Caco-2 (cell line): Measurements from ENCODE around the gene TLE1. TPM values are rescaled to one million over a fixed set of nuclear protein-coding genes. Genes with fewer than 3 reads are reported as not detected.

Experiments used
- BruUV-seq: library from RNA; stranded (reverse); fragments of 400-500 nt; replicated peaks from 2 replicates; lab custom pipeline; 2021; lab: Mats Ljungman, UMichigan
- CTCF ChIA-PET: fragments of 300-600 bp; sonication (Branson Sonifier 250); formaldehyde crosslinking; loops from one replicate; lab custom pipeline; 2022; ENCODE audit warnings: antibody characterized with exemption; lab: Charles Lee
- POLR2A ChIA-PET: fragments of 300-600 bp; sonication (Branson Sonifier 250); formaldehyde crosslinking; loops from one replicate; lab custom pipeline; 2022; ENCODE audit warnings: antibody characterized with exemption; lab: Charles Lee
- DNase-seq, 2 experiments: peaks; one replicate each; pipeline versions ENCODE4 v3.0.0 to v3.0.0-alpha.2; 2020 to 2022
- H3K27me3 ChIP-seq: replicated peaks from 2 replicates; pipeline ENCODE4 v1.6.0; 2011; ENCODE audit warnings: low read length; ENCODE audit not compliant: control insufficient read depth, insufficient read depth
- H3K36me3 ChIP-seq: 2 replicates; pipeline ENCODE4 v1.5.1; 2011; ENCODE audit warnings: low read length; ENCODE audit not compliant: control insufficient read depth, insufficient read depth
- H3K4me1 ChIP-seq: fragments of 250-450 bp; sonication (Bioruptor Pico); 2 replicates; pipeline ENCODE4 v1.5.1; 2020; ENCODE audit warnings: mild to moderate bottlenecking
- H3K4me3 ChIP-seq: 2 replicates; pipeline ENCODE4 v1.5.1; 2011; ENCODE audit warnings: low read depth, mild to moderate bottlenecking, control low read depth, low read length
- H3K9me3 ChIP-seq: fragments of 250-450 bp; sonication (Bioruptor Pico); 2 replicates; pipeline ENCODE4 v1.5.1; 2020; ENCODE audit warnings: mild to moderate bottlenecking, moderate library complexity
- H3K27ac Mint-ChIP-seq: one replicate; pipeline ENCODE4 v1.8.0; 2022; ENCODE audit warnings: mixed read lengths; ENCODE audit not compliant: unreplicated experiment
- H3K27me3 Mint-ChIP-seq: one replicate; pipeline ENCODE4 v1.8.0; 2022; ENCODE audit warnings: mixed read lengths; ENCODE audit not compliant: insufficient read depth, unreplicated experiment
- H3K36me3 Mint-ChIP-seq: one replicate; pipeline ENCODE4 v1.8.0; 2022; ENCODE audit warnings: mild to moderate bottlenecking, mixed read lengths; ENCODE audit not compliant: insufficient read depth, unreplicated experiment
- H3K4me1 Mint-ChIP-seq: one replicate; pipeline ENCODE4 v1.8.0; 2022; ENCODE audit warnings: low read depth, mixed read lengths; ENCODE audit not compliant: unreplicated experiment
- H3K4me3 Mint-ChIP-seq: one replicate; pipeline ENCODE4 v1.8.0; 2022; ENCODE audit warnings: mild to moderate bottlenecking, moderate library complexity, mixed read lengths; ENCODE audit not compliant: unreplicated experiment
- H3K9me3 Mint-ChIP-seq: one replicate; pipeline ENCODE4 v1.8.0; 2022; ENCODE audit warnings: mixed read lengths; ENCODE audit not compliant: unreplicated experiment
- intact Hi-C: fragments of 100-400 bp; cut with micrococcal nuclease; formaldehyde crosslinking; loops from one replicate; pipeline ENCODE4 v1.10.0; 2022; ENCODE audit not compliant: unreplicated experiment
- total RNA-seq: library from RNA; stranded (reverse); gene quantifications from 2 replicates; pipeline ENCODE4 v1.2.3, GENCODE V29; 2022
- TF ChIP-seq, protein P1 (sequence below), 2 experiments: fragments of 200-600 bp in 1 of 2; IDR thresholded peaks; 1 replicate in 1 of 2; 2 replicates in 1 of 2; pipeline versions ENCODE4 v1.5.1 to v1.8.0; 2011 to 2022; ENCODE audit warnings: antibody characterized with exemption in 1 of 2, control low read depth in 1 of 2, inconsistent platforms in 1 of 2, low read depth in 1 of 2, low read length in 1 of 2, mild to moderate bottlenecking in 1 of 2, moderate library complexity in 1 of 2; ENCODE audit not compliant: insufficient read depth in 1 of 2, severe bottlenecking in 1 of 2, unreplicated experiment in 1 of 2

The TLE1 gene
- total RNA-seq, 1 experiment from 2014 or later = 18.3 TPM

DNA sequence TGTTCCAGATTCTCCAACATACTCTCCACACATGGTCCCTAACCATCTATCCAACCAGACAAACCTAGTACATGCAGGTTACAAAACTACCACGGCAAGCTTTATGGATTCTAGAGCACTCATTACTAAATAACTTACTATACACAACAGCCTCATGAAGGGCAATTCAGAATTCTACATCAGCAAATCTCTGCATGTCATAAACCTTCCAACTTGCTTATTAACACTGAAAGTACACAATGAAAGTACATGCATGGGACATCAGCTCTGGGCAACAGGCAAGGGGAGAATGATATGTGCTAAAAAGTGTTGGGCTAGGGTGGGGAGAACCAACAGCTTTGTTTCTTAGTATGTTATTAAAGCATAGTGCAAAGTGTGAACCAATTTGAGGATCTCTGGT is 70.4 kb downstream of the TLE1 start:
- Mint-ChIP-seq H3K36me3 (peaks cover 2% of the 10 kb centered on the region), H3K27ac (no peak overlapping the region), H3K9me3 (no peaks in the 10 kb centered on the region), H3K4me1 (no peaks in the 10 kb centered on the region), H3K4me3 (no peak overlapping the region), H3K27me3 (no peaks in the 10 kb centered on the region)
- no TSS peak for BruUV-seq
- Histone ChIP-seq H3K36me3 (no peaks in the 10 kb centered on the region), H3K27me3 (no peaks in the 10 kb centered on the region), H3K4me3 (no peak overlapping the region), H3K9me3 (no peaks in the 10 kb centered on the region), H3K4me1 (no peaks in the 10 kb centered on the region)
- no peak for DNase-seq
- TF ChIP-seq, protein P1, sequence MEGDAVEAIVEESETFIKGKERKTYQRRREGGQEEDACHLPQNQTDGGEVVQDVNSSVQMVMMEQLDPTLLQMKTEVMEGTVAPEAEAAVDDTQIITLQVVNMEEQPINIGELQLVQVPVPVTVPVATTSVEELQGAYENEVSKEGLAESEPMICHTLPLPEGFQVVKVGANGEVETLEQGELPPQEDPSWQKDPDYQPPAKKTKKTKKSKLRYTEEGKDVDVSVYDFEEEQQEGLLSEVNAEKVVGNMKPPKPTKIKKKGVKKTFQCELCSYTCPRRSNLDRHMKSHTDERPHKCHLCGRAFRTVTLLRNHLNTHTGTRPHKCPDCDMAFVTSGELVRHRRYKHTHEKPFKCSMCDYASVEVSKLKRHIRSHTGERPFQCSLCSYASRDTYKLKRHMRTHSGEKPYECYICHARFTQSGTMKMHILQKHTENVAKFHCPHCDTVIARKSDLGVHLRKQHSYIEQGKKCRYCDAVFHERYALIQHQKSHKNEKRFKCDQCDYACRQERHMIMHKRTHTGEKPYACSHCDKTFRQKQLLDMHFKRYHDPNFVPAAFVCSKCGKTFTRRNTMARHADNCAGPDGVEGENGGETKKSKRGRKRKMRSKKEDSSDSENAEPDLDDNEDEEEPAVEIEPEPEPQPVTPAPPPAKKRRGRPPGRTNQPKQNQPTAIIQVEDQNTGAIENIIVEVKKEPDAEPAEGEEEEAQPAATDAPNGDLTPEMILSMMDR (IDR thresholded peaks at IDR 0.05; ENCODE audit: insufficient read depth in 1 of 2, low read depth in 1 of 2, low read length in 1 of 2, severe bottlenecking in 1 of 2, unreplicated experiment in 1 of 2) = no peak
- CTCF ChIA-PET = no interaction called here
- intact Hi-C loops = no loop called here
- POLR2A ChIA-PET = no interaction called here

- Histone ChIP-seq H3K36me3 (no peaks in the 10 kb centered on the region), H3K4me3 (no peak overlapping the region), H3K27me3 (no peaks in the 10 kb centered on the region), H3K9me3 (no peaks in the 10 kb centered on the region), H3K4me1 (no peaks in the 10 kb centered on the region)
- Mint-ChIP-seq H3K27me3 (no peaks in the 10 kb centered on the region), H3K36me3 (no peaks in the 10 kb centered on the region), H3K4me1 (no peaks in the 10 kb centered on the region), H3K9me3 (no peaks in the 10 kb centered on the region), H3K4me3 (no peak overlapping the region), H3K27ac (no peak overlapping the region)
- CTCF ChIA-PET = no interaction called here
- DNase-seq = no peak
- TF ChIP-seq, protein P1 (IDR thresholded peaks at IDR 0.05; ENCODE audit: insufficient read depth in 1 of 2, low read depth in 1 of 2, low read length in 1 of 2, severe bottlenecking in 1 of 2, unreplicated experiment in 1 of 2) = no peak
- BruUV-seq = no TSS peak
- POLR2A ChIA-PET = no interaction called here
- intact Hi-C loops = no loop called here
Observed at GRCh38 chr9:81616141-81616540, 73.2 kb downstream of the TLE1 start.

- no peak for DNase-seq
- POLR2A ChIA-PET = no interaction called here
- H3K4me3 Mint-ChIP-seq = no peak overlapping the region
- H3K4me1 Mint-ChIP-seq = no peaks in the 10 kb centered on the region
- no peaks in the 10 kb centered on the region for H3K27me3 Mint-ChIP-seq
- CTCF ChIA-PET = no interaction called here
- H3K4me1 ChIP-seq = no peaks in the 10 kb centered on the region
- no peaks in the 10 kb centered on the region for H3K27me3 ChIP-seq
- H3K36me3 Mint-ChIP-seq = no peaks in the 10 kb centered on the region
- intact Hi-C loops = no loop called here
- H3K9me3 Mint-ChIP-seq = no peaks in the 10 kb centered on the region
- BruUV-seq = no TSS peak
- no peak overlapping the region for H3K4me3 ChIP-seq
- H3K9me3 ChIP-seq = no peaks in the 10 kb centered on the region
- TF ChIP-seq, protein P1 (IDR thresholded peaks at IDR 0.05; ENCODE audit: insufficient read depth in 1 of 2, low read depth in 1 of 2, low read length in 1 of 2, severe bottlenecking in 1 of 2, unreplicated experiment in 1 of 2) = no peak
- H3K27ac Mint-ChIP-seq = no peak overlapping the region
- H3K36me3 ChIP-seq = no peaks in the 10 kb centered on the region
Observed at GRCh38 chr9:81614335-81614734, 75.0 kb downstream of the TLE1 start.
